ENCODE measurements around the gene CPSF4L.
A peak's percentile ranks its signal among the peaks of the same experiment; 100 is the strongest.
"Not testable (repeated sequence)": the region's sequence is repeated elsewhere in the genome, so short reads cannot be mapped to it uniquely, and the experiment has no call there.

Gene CPSF4L

GRCh38 chr17:73261617-73261951 lies at the start of gene CPSF4L:
CPSF4L (minus strand) TSS chr17:73261880; CDS start chr17:73261818, 62 bp downstream.
- no peak for DNase-seq (ENCODE audit: low spot score)

GRCh38 chr17:73311428-73311780 lies 49.7 kb upstream of the CPSF4L start:
- no peak for DNase-seq (ENCODE audit: low spot score)

- no peak for DNase-seq (ENCODE audit: low spot score)
Observed at GRCh38 chr17:73309727-73310596, 48.3 kb upstream of the CPSF4L start.

- not testable (repeated sequence) for DNase-seq (ENCODE audit: low spot score)
Observed at GRCh38 chr17:73308959-73309358, 47.3 kb upstream of the CPSF4L start.

- DNase-seq (ENCODE audit: low spot score), result peak; percentile 90
Observed at GRCh38 chr17:73308017-73308823, 46.5 kb upstream of the CPSF4L start.

- DNase-seq (ENCODE audit: low spot score), result no peak
Observed at GRCh38 chr17:73307130-73307529, 45.5 kb upstream of the CPSF4L start.

- DNase-seq (ENCODE audit: low spot score), result no peak
Observed at GRCh38 chr17:73305845-73306836, 44.5 kb upstream of the CPSF4L start.

- DNase-seq (ENCODE audit: low spot score), result peak; percentile 78
Observed at GRCh38 chr17:73304971-73305812, 43.5 kb upstream of the CPSF4L start.

GRCh38 chr17:73304438-73304837 lies 42.8 kb upstream of the CPSF4L start:
- no peak for DNase-seq (ENCODE audit: low spot score)

GRCh38 chr17:73302189-73302588 lies 40.5 kb upstream of the CPSF4L start:
- no peak for DNase-seq (ENCODE audit: low spot score)

GRCh38 chr17:73301369-73301768 lies 39.7 kb upstream of the CPSF4L start:
- no peak for DNase-seq (ENCODE audit: low spot score)

- no peak for DNase-seq (ENCODE audit: low spot score)
Observed at GRCh38 chr17:73300392-73300791, 38.7 kb upstream of the CPSF4L start.

GRCh38 chr17:73297934-73298861 lies 36.5 kb upstream of the CPSF4L start:
- no peak for DNase-seq (ENCODE audit: low spot score)

- DNase-seq (ENCODE audit: low spot score), result peak; percentile 87
Observed at GRCh38 chr17:73293480-73293911, 31.8 kb upstream of the CPSF4L start.

- DNase-seq (ENCODE audit: low spot score), result no peak
Observed at GRCh38 chr17:73293031-73293430, 31.4 kb upstream of the CPSF4L start.

GRCh38 chr17:73292031-73292531 lies 30.4 kb upstream of the CPSF4L start:
- DNase-seq (ENCODE audit: low spot score), result peak; percentile 59

GRCh38 chr17:73291260-73291801 lies 29.7 kb upstream of the CPSF4L start:
- peak; percentile 91 for DNase-seq (ENCODE audit: low spot score)

GRCh38 chr17:73290399-73291259 lies 28.9 kb upstream of the CPSF4L start:
- DNase-seq (ENCODE audit: low spot score), result no peak

Data from hepatic stellate cell (primary cell).